22Rv1 (cell line): Measurements from ENCODE around the gene PITPNM3.

Experiments used
- H3K27ac ChIP-seq: fragments of 450-650 bp; 2 replicates; pipeline ENCODE4 v1.5.1; 2017
- CTCF ChIP-seq: fragments of 450-650 bp; IDR thresholded peaks from 2 replicates; pipeline ENCODE4 v1.5.1; 2017; ENCODE audit warnings: mild to moderate bottlenecking
- ZFX ChIP-seq: fragments of 450-650 bp; IDR thresholded peaks from 2 replicates; pipeline ENCODE4 v1.6.1; 2017; ENCODE audit warnings: antibody characterized with exemption, borderline replicate concordance

The PITPNM3 gene

GRCh38 chr17:6444571-6445335 lies 111.6 kb downstream of the PITPNM3 start:
- TF ChIP-seq ZFX = no peak
- no peak for TF ChIP-seq CTCF
- H3K27ac ChIP-seq = peak overlapping the region; percentile 93

GRCh38 chr17:6443692-6444570 lies 112.4 kb downstream of the PITPNM3 start, which contains the start of gene PIMREG:
TSS of gene PIMREG (plus strand) at chr17:6444455. CDS start at chr17:6445111, 656 bp downstream.
- no peak for TF ChIP-seq ZFX
- no peak for TF ChIP-seq CTCF
- peak within 1 kb of the TSS; percentile 93 for H3K27ac ChIP-seq

- H3K27ac ChIP-seq = peak overlapping the region; percentile 93
- TF ChIP-seq ZFX (no peak), CTCF (no peak)
Observed at GRCh38 chr17:6442775-6443174, 113.6 kb downstream of the PITPNM3 start.

GRCh38 chr17:6439951-6440350 lies 116.4 kb downstream of the PITPNM3 start:
- no peak overlapping the region for H3K27ac ChIP-seq
- no peak for TF ChIP-seq CTCF

- TF ChIP-seq ZFX (no peak), CTCF (no peak)
- H3K27ac ChIP-seq = no peak overlapping the region
Observed at GRCh38 chr17:6437956-6438355, 118.4 kb downstream of the PITPNM3 start.

GRCh38 chr17:6437466-6437865 lies 118.9 kb downstream of the PITPNM3 start:
- no peak for TF ChIP-seq CTCF
- TF ChIP-seq ZFX = no peak
- no peak overlapping the region for H3K27ac ChIP-seq

GRCh38 chr17:6435968-6436367 lies 120.4 kb downstream of the PITPNM3 start:
- TF ChIP-seq ZFX (no peak), CTCF (peak; percentile 78)
- H3K27ac ChIP-seq = no peak overlapping the region
